ENCODE measurements around the gene ATG9A.

ATG9A gene

DNA sequence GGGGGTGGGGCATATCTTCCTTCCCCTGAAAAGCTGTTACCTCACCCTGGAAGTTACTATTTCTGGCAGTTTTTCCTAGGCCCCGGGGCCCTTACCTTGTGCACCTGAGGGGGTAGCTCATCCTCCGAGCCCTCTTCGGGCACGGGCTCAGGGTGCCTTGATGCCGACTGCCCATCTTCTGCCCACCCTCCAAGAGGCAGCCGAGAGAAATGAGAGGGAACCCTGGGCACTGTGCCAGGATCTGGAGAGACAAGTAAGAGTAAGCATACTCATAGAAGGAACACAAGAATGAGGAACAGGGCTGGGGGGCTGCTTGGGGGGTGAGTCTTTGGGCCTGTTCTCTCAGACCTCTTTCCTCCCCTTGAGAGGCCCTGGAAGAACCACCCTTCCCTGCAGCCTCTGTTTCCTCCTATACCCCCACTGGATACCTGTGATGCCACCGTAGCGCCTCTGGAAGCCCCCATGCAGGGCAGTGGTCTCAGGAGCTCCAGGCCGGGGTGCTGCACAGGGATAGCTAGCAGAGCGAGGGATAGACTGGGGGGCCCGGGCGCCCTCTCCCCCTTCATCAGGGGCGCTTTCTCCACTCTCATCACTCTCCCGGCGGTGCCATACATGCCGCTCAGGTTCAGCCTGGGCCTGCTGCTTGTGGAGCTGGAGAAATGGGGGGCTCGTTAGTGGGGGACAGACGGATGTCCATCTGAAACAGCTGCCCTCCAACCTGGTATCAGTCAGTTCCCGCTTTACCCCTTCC is 8.6 kb downstream of the ATG9A start:
- no peak for DNase-seq (ENCODE audit: low spot score)

GRCh38 chr2:219219784-219220532 is 9.5 kb downstream of the ATG9A start:
- no peak for DNase-seq (ENCODE audit: low spot score)

DNA sequence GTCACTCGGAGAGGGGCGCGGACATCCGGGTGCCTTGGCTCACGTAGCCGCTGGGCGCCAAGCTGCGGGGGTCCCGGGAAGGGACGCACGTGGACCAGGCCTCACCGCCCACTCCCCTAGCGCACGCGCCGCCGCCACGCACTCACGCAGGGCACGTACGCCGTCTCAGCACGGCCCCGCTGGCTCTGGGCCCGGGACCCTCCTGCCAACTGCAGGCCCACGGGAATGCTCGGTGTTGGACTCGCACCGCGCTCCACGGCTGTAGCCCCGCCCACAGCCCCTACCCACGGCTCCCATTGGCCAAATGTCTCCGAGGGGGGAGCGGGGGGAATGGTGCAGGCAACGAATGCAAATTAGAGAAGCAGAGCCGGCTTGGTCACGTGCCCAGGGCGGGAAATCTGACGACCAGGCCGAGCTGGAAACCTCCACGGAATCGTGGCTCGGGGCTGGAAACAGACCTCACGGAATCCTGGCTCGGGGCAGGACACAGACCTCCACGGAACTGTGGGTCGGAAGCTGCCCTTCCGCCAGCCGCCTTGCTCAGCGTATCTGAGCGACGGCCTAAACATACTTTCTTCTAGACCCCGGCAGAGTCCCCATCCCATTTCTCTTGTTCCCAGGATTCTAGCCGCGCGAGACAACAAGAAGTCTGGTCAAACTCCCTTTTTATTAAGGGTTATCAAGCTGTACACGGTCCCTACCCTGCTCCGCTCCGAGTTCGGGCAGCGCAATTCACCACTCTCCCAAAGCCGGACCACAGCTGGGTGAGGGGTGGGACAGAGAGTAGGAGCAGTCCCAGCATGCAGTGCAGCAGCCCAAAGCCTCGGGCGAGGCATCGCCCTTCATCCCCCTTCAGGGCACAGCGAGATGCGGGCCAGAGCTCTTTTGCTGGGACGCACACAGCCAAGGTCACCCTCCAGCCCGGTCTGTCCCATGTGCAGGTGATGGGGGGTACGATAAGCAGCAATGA is 10.4 kb downstream of the ATG9A start, which contains the start of gene ABCB6:
Gene ABCB6 (minus strand): TSS at position 227 of the 970 bp plus-strand sequence. CDS start 285 bp downstream, outside the sequence.
- DNase-seq (ENCODE audit: low spot score) = peak; percentile 97

DNA sequence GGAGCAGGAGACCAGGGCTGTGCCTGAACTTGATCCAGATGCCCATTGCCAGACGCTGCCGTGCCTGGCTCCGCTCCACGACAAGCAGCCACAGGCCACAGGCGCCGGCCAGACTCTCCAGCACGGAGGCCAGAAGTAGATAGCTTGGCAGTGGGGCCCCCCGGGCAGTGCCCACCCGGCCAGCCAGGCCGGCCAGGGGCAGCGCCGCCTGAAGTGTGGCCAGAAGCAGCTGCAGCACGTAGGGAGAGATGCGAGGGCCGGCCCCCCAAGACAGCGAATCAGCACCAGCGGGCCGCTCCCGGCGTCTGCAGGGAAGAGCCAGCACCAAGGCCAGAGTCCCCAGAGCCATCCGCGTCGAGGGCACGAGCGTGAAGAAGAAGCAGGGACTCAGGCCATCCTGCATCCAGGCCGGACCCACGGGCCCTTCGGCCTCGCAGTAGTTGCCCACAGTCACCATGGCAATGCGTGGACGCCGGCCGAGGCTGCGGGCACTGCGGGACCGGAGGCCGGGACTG is 11.2 kb downstream of the ATG9A start:
- peak; percentile 81 for DNase-seq (ENCODE audit: low spot score)

DNA sequence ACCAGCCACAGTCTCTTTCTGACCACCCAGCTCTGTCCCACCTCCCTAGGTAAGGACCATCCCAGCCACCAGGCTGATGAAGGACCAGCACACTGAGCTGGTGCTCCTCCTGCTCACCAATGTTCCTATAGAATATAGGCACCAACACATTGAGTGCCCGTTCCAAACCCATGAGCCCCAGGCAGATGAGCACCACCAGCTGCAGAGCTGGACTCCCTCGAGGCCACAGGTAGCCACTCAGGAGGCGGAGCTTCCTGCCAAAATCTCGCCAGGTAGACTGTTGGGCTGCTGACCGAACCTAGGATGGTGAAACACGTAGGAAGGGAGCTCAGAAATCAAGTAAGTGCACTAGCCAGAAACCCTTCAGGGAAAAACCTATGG is 12.9 kb downstream of the ATG9A start:
- DNase-seq (ENCODE audit: low spot score) = no peak

DNA sequence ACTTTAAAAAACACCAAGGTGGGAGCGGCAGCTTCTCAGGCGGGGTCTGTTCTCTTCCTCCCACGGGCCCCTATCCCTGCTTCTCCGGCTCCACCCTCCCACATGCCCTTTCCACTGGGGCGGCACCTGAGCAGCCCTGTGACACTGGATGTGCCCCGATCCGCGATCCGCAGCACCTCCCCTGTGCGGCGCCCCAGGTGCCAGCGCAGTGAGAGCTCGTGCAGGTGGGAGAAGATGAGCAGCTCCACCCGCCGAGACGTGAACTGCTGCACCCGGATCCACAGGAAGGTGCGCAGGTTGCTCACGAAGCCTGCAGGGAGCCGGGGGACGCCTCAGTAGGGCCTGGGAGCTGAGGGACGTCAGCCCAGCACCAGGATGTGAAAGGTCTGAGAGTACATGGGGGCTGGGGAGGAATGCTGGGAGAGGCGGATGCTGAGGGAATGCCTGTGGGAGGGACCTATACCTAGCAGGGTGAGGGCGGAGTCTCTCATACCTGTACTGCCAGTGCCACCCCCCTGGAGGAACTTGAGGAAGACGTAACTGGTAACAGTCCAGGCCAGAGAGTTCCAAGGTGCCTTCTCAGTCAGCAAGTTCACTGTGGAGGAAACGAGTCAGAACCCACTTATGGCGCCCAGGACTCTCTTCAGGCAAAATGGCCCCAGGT is 13.4 kb downstream of the ATG9A start:
- DNase-seq (ENCODE audit: low spot score) = no peak

DNA sequence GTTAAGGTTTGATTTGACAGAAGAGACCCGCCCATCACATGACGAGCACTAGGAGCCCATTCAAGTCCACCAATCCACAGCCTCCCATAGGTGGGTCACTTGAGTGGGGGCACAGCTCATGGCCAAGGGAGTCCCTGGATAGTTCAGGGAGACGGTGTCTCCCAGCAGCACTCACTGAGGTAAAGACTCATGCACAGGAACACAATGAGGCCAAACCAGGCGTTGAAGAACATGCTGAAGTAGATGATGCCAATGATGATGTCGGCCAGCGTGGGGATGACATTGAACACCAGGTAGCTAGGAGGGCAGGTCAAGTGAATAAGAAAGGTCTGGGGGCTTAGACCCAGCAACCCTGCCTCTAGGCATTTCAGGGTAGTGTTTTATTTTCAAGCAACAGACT is 14.7 kb downstream of the ATG9A start:
- DNase-seq (ENCODE audit: low spot score) = no peak

- DNase-seq (ENCODE audit: low spot score) = no peak
Measured at GRCh38 chr2:219214141-219214540, 15.3 kb downstream of the ATG9A start.

- DNase-seq (ENCODE audit: low spot score) = no peak
Measured at GRCh38 chr2:219213486-219214071, 15.9 kb downstream of the ATG9A start.

DNA sequence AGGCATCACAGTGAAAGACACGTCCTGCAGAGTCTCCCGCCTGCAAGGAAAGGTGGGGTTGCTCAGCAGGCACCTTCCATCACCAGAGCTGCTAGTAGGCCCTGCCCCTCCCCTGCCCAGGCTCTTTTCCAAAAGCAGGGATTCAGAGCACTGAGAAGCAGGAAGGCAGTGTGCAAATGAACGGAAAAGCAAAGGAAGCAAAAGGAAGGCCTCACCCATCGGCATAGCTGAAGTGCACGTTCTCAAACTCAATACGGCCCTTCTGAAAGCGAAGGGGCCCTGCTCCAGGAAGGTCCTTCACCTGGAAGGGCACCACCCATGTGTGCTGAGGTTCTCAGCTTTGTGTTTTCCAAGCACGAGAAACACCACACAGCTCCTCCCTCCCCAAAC is 16.4 kb downstream of the ATG9A start:
- DNase-seq (ENCODE audit: low spot score) = no peak

- no peak for DNase-seq (ENCODE audit: low spot score)
Measured at GRCh38 chr2:219210886-219211362, 18.5 kb downstream of the ATG9A start.

- DNase-seq (ENCODE audit: low spot score) = no peak
Measured at GRCh38 chr2:219210196-219210885, 19.1 kb downstream of the ATG9A start.

DNA sequence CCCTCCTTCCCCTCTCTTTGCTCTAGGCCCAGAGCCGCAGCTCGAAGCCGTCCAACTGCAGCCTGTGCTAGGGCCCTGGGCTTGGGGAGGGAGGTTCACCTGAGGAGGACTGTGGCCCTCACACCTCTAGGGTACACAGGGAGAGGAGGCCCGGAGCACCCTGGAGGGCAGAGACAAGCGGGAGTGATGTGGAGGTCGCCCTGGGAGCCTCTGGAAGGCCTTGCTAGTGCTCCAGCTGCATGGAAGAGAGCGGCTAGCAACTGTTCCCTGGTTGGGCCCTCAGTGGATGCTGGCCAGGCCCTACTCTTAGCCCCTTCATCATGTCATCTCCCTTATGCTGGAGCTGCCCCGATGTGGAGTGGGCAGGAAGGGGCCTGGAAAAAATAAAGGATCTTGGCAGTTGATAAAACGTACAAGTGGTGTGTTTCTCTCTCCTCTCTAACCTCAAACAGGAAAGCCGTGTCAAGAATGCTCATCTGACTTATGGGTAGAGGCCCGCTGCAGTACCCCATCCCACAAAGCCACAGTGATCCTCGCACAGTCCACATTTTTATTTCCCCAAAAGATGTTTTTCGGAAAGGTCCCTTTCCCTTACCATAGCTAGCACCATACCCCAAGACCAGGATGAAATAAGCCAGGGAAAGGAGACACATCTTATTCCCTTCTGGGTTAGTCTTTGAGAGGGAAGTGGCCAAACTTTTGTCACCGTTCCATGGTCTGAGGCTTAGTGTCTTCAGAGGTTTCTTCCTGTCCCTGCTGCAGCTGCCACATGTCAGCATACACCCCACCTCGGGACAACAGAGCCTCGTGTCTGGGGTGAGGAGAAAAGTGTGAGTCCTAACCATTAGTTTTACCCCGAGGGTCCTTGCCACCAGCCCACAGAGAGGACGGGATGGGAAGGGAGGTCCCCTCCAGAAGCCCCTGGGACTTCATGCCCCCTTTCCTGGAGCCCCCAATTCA is 19.9 kb downstream of the ATG9A start:
- no peak for DNase-seq (ENCODE audit: low spot score)

GRCh38 chr2:219207884-219208740 is 21.3 kb downstream of the ATG9A start:
- peak; percentile 27 for DNase-seq (ENCODE audit: low spot score)

GRCh38 chr2:219207134-219207883 is 22.1 kb downstream of the ATG9A start:
- no peak for DNase-seq (ENCODE audit: low spot score)

DNA sequence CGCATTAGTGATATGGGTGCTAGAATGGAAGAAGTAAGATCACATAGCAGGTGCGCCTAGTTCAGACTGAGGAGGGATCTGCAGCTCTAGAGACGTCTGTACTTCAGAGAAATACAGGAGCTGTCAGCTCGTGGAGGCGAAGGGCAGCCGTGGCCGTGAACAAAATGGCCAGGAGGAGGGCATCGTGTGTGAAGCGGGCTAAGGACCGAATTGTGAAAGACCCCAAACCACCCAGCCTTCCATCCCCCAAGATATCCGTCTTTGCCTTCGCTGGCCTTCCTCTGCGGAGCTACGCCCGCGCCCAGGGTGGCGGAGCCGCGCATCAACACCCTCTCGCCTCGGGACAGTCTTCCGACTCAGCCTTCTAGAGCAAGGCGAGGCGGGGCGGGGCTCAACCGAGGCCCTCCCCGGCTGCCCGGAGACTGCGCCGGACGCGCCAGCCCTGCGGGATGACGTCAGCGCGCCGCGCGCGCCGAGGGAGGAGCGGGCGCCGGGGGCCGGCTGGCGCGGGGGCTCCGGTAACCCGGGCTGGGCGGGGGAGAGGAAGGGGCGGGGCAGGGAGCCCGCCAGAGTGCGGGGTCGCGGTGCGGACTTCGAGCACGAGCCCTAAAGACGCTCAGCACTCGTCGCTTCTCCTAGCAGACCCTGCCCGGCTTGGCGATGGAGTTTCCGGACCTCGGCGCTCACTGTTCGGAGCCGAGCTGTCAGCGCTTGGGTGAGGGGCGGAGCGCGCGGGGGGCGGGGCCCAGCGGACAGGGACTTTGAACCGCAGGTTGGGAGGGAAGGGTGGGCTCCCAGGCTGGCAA is 22.9 kb downstream of the ATG9A start, which contains the start of gene ZFAND2B:
Gene ZFAND2B (plus strand): TSS at position 455 of the 806 bp plus-strand sequence. CDS start 206 bp downstream, at position 661.
- DNase-seq (ENCODE audit: low spot score) = peak; percentile 99

DNA sequence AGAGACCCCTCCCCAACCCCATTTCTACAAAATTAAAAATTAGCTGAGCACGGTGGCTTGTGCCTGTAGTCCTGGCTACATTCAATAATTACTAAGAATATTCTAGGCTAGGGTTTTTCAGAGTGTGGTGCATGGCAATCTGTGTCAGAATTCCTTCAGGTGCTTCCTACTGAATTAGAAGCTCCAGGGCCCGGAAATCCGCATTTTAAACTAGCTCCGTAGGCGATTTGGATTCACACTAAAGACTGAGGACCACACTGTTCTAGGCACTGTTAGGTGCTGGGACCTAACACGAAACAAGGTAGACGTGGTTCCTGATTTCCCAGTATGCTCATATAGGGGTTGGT is 23.5 kb downstream of the ATG9A start:
- DNase-seq (ENCODE audit: low spot score) = no peak

All from GM03348 (cell line).